T-helper 2 cell (primary cell): Measurements from ENCODE around the gene KCNS3.

Experiments used
- DNase-seq, 5 experiments: peaks; one replicate each; pipeline versions ENCODE4 v3.0.0 to v3.0.0-alpha.2; 2012 to 2022

KCNS3 gene

DNA sequence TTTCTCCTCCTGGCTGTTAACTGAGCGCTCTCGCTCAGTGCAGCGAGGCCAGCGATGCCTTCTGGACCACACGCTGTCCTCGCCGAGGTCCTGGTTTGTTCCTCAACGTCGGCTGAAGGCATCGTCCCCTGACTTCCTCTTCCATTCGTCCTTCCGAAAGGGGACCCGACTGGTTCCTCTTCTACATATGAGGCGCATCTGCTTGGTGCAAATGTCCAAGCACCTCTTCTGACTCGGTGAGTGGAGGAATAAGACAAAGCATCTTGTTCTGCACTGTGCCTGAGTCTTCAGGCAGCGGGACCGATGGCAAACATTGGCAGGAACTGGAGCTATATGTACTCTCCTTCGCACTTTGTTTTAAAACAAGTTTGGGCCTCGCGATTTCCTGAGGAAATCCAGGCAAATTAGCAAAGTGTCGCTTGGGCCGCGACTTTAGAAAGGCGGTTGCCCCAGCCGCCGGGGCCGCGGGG, 621 bp upstream of the KCNS3 start:
- no peak for DNase-seq

DNA sequence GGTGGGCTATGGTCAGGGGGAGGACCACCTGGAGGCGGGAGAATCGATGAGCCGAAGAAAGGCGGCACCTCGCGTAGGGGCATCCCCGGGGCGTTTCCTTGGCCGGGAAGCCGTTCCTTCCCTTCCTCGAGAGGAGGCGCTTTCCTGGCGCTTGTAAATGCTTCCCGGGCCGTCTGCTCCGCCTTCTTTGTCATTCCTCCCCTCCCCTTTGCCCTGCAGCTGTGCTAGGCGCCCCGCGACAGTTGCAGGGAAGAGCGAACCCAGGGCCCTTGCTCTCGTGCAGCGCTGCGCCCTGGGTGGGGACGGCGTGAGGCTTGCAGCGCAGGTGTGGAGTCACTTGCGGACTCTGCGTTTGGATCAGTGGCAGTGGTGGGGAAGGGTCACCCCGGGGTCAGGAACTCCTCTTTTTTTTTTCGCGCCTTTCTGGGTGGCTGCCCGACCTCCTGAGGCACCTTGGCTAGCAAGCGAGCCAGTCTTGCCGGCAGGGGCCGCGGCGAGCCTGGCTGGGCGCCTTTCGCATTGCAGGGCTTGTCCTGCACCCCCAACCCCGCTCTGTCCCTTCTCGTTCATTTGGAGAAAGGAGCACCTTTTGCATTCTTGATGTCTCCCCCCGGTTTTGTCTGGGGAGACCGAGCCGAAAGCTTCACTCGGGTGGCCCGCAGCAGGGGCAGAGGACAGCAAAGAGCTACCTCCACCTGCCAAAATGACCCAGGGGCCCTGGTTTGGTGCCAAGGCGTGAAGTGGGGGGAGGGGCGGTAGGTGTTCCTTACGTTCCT, 858 bp downstream of the KCNS3 start:
- no peak for DNase-seq

- DNase-seq: no peak
Observed at GRCh38 chr2:17879913-17880274, 1.4 kb downstream of the KCNS3 start.

- DNase-seq: no peak
Observed at GRCh38 chr2:17892770-17893534, 14.5 kb downstream of the KCNS3 start.

DNA sequence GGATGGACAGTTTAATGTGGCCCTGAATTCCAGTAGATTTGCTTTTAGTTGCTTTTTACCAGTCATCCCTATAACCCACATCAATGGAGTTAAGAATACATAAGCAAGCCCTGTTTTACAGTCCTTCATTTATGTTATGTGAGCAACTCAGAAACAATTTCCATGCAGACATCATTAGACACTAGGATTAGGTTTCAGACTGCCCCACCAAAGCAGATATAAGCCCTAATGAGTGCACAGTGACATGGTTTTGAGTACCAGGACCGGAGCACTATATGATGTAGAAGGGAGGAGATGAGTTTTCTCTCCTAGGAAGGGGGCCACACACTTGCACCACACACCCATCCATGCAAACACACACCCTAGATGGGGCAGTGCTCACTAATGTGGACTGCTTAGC, 15.5 kb downstream of the KCNS3 start:
- DNase-seq: no peak

- DNase-seq: no peak
Observed at GRCh38 chr2:17894556-17894955, 16.1 kb downstream of the KCNS3 start.

- DNase-seq: no peak
Observed at GRCh38 chr2:17899871-17900270, 21.4 kb downstream of the KCNS3 start.

DNA sequence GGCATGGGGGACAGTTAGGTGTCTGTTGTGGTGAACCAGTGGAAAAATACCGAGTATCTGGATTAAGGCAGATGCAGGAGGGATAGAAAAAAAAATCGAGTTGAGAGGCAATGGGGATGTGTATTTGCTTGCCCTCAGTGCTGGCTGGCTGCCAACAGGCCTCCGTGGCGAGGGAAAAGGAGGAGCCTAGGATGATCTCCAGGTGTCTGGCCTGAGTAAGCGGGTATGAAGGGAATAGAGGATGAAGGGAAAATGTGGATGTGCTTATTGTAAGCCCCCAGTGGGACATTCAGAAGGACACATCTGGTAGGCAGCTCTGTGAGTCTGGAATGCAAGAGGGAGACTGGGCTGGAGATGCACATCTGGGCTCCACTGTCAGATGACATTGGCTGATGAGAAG, 22.8 kb downstream of the KCNS3 start:
- no peak for DNase-seq

GRCh38 chr2:17910980-17911379, 32.5 kb downstream of the KCNS3 start:
- no peak for DNase-seq

DNA sequence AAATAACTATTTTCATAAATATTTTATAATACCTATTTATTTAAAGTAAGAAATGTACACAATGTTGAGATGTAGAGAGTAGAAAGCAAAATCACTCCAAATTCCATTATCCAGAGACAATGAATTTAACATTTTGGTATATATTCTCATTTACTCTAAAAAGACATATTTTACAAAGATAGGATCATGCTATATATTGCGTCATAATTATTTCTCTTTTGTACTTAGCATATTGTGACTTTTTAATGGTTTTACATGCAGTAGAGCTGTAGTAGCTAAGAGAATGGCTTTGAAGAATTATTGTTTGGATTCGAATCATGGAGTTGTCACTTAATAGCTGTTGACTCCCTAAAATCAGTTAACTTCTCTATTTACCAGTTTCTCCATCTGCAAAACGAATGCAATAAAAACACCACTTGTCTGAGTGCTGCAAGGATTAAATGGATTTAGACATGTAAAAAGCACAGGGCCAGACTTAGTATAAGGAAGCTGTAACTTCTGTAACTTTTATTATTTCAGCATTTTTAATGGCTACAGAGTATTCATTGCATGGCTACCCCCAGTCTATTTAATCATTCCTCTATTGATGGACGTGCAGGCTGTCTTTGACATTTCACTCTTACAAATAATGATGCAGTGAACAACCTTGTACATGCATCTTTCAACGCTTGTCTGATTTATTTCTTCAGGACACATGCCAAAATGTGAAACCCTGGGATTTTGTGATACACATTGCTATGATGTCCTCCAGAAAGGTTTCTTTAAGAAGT, 33.2 kb downstream of the KCNS3 start:
- no peak for DNase-seq

GRCh38 chr2:17912266-17912691, 33.8 kb downstream of the KCNS3 start:
- DNase-seq: no peak

- no peak for DNase-seq
Observed at GRCh38 chr2:17915099-17915498, 36.6 kb downstream of the KCNS3 start.

- no peak for DNase-seq
Observed at GRCh38 chr2:17915811-17916518, 37.5 kb downstream of the KCNS3 start.

- no peak for DNase-seq
Observed at GRCh38 chr2:17916584-17916983, 38.1 kb downstream of the KCNS3 start.

GRCh38 chr2:17918789-17919188, 40.3 kb downstream of the KCNS3 start:
- no peak for DNase-seq

DNA sequence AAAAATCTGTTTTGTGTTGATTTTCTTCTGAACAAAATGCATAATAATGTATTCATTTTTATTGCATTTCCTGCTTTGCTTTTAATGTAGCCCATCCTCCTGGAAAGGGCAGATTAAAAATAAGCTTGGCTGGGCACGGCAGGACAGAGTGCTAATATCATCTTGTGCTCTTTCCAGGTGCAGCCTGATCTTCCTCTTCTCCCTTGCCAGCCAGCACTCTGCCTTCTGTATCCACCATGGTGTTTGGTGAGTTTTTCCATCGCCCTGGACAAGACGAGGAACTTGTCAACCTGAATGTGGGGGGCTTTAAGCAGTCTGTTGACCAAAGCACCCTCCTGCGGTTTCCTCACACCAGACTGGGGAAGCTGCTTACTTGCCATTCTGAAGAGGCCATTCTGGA, 52.3 kb downstream of the KCNS3 start:
- no peak for DNase-seq

DNA sequence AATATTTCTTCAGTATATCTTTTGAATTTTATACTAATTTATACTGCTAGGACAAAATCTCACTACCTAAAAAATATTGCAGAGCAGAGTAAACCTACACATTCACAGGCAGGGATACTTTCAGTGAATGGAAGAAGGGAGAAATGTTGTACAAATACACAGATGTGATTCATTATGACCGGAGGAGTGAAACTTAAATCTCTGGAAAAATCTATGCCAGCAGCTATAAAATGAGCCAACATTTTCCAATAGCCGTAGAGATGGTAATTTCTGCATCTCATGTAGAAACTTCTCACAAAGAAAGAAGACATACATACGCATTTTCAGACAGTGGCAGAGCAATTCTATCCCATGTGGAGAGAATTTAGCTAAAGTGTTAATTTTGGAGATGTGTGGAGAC, 54.8 kb downstream of the KCNS3 start:
- no peak for DNase-seq

DNA sequence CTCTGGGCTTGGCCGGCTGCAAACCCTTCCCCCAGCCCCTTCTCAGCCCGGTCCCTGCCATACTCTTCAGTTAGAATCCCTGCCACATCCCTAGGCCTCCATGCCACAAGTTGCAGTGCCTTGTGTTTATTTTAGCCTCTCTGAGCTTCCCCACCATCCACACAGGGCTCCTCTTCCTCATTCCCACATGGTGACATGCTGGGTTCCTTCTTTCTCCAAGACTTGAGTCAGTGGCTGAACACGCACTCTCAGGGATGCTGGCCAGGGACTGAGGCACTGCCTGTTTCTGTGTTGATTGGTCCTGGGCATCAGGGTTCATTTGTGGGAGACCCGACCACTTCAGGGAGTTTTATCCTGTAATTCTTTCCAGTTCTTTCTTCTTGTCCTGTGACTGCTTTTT, 56.3 kb downstream of the KCNS3 start:
- DNase-seq: no peak

DNA sequence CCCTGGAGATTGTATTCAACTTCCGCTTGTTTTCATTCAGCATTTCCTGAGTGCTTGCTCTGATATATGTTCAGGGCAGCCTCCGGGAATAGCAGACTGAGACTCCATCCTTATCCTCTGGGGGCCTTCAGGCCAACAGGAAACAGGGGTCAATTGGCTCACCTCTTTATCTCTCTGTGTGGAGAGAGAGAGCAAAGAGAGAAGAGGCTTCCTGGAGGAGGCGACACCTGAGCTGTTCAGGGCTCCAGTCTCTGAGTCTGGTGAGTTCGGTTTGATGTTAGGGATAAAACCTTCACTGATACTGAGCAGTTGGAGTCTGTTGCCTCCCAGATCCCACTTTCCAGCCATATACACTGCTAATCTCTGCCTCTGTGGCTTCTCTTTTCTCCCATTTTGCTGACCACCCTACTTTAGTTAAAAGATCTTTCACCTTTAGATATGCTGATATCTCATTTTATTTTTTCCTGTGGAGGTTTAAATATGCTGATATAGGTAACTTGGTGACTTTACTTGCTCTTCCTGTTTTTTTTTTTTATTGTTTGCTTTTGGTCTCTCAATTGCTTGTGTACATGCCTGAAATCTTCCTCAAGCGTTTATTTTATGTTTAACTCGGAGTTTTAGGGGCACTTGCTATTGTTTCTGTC, 56.9 kb downstream of the KCNS3 start:
- no peak for DNase-seq

- DNase-seq: no peak
Observed at GRCh38 chr2:17936599-17936998, 58.1 kb downstream of the KCNS3 start.

DNA sequence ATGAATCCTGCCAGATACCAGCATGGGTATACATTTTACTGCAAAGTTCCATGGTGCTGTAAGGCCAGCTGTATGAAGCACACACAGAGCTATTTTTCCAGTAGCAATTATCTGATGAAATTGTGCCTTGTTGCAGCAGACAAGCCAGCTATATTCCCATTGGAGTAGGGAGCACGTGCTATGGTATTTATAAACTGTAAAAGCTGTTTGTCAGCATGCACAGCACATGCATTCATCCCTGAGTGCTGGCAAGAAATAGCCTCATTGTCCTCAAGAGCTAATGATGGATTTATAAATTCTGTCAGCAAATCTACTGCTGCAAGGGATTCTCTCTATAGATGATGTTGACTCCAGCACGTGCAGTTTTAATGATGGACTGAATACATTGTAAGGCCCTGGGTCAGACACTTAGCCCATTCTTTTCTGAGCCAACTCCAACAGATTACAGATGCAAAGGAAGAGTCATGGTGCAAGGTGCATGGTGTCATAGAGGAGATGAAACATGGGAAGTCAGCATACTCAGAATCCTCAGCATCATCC, 61.7 kb downstream of the KCNS3 start:
- no peak for DNase-seq

- no peak for DNase-seq
Observed at GRCh38 chr2:17943444-17943843, 65.0 kb downstream of the KCNS3 start.
